NCI-H2196 treated with DMSO at 0.1 percent for 48 hours (cell line): ENCODE data around the gene RRP15.
A peak's percentile ranks its signal among the peaks of the same experiment; 100 is the strongest.

Experiments
- DNase-seq: peaks from one replicate; lab custom pipeline; 2025; ENCODE audit not compliant: unreplicated experiment; lab: John Stamatoyannopoulos, UW

RRP15 gene, protein sequence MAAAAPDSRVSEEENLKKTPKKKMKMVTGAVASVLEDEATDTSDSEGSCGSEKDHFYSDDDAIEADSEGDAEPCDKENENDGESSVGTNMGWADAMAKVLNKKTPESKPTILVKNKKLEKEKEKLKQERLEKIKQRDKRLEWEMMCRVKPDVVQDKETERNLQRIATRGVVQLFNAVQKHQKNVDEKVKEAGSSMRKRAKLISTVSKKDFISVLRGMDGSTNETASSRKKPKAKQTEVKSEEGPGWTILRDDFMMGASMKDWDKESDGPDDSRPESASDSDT

DNA sequence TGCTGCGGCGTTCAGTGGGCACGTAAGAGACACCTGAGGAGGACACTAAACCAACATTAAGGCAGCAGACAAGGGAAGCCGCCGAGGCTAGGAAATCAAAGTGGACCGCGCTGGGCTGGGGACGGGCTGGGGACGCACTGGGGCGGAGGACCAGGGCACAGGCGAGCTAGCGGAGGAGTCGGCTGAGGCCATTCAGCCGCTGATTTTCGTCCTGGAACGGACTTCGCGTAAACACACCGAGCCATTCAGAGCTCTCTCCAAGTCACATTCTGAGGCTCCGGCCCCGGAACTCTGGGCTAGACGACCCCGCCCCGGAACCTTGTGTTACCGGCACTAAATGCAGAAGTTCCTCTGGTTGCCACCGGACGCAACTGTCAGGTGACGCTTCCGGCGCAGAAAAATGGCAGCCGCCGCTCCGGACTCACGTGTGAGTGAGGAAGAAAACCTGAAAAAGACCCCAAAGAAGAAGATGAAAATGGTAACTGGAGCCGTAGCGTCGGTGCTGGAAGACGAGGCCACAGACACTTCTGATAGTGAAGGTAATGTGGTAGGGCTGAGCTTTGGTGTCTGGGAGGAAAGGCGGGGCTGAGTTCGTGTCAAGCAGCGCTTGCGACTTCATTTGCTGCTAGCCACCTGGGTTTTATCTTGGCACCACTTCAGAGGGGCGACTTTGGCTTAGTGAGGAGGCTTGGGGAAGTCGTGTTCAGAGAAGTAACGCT lies at the start of gene RRP15:
RRP15 (plus strand) TSS at position 377 of the 719 bp plus-strand sequence; CDS start at position 401, 24 bp downstream.
- peak; percentile 86 for DNase-seq

- DNase-seq: no peak
These were observed 42.9 kb upstream of the RRP15 start for GRCh38 chr1:218242171-218242570.

DNA sequence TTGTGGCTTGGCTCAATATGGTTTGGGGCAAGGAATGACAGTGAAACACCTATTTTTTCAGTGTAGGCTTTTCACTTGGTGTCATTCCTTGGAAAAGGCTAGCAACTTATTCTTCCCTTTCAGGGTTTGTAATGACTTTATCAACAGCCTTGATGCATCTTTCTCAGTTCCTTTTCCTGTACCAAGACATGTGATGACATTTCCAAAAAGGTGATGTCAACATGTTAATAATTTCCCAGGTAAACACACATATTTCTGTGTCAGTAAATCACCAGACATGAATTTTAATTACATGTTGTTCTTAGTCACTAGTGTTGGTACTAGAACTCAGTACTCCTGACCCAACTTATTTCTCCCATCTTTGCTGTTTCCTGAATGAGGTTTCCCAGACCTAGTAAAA lies 37.8 kb upstream of the RRP15 start:
- DNase-seq: no peak

- peak; percentile 14 for DNase-seq
These were observed 35.6 kb upstream of the RRP15 start for GRCh38 chr1:218249338-218250140.

DNA sequence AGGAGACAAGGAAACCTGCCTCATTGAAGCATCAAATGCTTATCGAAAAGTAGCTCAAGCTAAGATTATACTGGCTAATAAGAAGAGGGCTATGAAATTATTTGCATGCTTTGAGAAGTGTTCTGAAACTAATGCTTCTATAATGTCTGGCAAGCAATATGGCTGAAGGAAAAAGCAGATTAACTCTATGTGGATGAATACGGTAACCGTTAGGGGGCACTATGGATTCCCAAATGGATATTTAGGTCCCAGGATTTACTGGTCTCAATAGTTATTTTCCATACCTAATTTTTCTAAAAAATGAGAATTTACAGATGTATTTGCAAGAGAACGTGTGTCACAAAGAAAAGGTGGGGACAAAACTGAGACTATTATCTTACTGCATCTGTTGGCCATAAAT lies 34.6 kb upstream of the RRP15 start:
- no peak for DNase-seq

- no peak for DNase-seq
These were observed 30.7 kb upstream of the RRP15 start for GRCh38 chr1:218254296-218254946.

DNA sequence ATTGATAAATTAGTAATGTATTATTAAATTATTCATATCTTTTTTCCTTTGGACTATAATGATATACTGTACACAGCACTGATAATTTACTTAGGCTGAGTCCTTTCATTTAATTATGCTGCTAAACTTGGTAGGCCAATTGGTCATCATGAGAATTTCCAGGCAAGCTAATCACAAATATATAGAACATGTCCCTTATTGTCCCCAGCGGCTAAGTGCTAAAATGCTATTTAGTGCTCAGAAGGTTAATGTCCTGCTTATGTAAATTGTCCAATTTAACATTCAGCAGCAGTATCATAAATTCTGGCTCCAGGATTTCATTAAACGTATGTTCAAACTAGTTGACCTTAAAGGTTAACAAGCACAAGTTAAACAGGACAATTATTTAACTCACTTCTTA lies 30.0 kb upstream of the RRP15 start:
- DNase-seq: no peak

- DNase-seq: no peak
These were observed 27.7 kb upstream of the RRP15 start for GRCh38 chr1:218257371-218257770.

- DNase-seq: no peak
These were observed 27.1 kb upstream of the RRP15 start for GRCh38 chr1:218257971-218258370.

DNA sequence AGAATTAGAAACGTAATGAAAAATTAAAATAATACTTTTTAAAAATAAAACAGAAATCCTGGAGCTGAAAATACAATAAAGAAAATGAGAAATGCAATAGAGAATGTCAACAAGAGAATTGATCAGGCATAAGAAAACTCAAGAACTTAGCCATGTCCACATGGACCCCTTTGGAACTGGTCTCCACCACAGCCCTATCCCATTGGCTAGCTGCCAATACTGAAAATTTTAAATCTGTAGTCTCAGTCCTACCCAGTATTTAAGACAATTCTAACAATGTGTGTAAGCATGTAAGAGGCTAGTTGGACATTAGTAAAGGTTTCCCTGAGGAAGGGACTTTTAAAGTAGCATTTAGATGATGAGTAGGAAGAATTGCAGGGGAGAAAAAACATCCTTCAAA lies 25.8 kb upstream of the RRP15 start:
- DNase-seq: no peak

GRCh38 chr1:218259800-218260199 lies 25.3 kb upstream of the RRP15 start:
- DNase-seq: no peak

DNA sequence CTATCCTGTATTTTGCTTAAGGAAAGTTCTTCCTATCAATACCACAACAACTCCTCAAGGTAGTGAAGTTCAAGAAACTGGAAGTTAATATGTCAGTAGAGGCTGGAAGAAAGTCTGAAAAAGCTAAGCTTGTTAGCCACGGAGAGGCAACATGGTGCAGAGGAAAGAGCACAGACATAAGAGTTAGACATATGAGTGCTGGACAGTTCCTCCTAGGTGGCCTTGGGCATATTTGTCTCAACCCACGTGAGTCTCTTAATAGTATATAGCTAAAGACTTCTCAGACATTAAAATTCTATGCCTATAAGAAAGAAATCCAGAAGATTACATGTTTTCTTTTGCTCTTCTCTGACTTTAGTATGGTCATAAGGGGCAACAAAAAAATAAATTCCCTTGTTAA lies 22.8 kb upstream of the RRP15 start:
- DNase-seq: no peak

DNA sequence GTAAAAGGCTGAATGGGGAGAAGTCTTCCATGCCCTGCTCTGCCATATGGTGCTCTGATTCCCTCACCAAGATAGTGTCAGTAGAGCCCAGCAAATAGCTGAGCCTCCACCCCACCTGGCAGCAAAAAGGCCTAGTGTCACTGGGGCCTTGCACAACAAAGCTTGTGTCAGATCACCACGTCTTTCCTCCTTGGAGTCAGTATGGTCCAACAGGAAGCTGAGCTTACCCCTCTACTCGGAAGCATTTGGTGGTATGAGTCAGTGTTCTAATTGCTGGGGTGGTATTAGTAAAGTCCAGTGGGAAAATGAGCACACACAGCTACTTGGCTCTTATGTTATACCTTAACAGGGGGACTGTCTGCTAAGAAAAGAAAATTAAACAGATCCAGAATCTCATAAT lies 18.7 kb upstream of the RRP15 start:
- no peak for DNase-seq

DNA sequence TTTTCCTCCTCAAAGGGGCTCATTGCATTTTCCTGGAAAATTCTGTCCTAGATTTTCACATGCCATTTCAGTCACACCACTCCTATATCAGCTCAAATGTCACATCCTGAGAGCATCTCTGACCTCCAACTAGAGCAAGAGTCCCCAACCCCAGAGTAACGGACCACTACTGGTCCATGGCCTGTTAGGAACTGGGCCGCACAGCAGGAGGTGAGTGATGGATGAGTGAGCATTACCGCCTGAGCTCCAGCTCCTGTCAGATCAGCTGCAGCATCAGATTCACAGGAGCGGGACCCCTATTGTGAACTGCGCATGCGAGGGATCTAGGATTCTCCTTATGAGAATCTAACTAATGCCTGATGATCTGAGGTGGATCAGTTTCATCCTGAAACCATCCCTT lies 12.7 kb upstream of the RRP15 start:
- no peak for DNase-seq

- DNase-seq: peak; percentile 38
These were observed 11.2 kb upstream of the RRP15 start for GRCh38 chr1:218273762-218274479.

GRCh38 chr1:218274511-218274910 lies 10.6 kb upstream of the RRP15 start:
- DNase-seq: peak; percentile 35

DNA sequence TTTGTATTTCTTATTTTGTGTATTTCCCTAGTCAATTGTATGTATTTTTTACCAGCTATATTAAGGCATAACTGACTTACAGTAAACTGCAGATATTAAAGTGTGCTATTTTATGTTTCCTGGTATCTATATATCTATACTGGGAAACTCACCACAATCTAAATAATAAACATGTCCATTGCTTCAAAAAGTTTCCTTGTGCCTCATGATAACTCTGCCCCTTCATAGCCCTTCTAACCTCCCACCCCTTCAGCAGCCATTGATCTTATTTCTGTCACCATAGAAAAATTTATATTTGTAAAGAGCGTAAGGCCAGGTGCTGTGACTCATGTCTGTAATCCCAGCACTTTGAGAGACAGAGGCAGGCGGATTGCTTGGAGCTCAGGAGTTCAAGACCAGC lies 9.3 kb upstream of the RRP15 start:
- no peak for DNase-seq

- no peak for DNase-seq
These were observed 3.8 kb upstream of the RRP15 start for GRCh38 chr1:218281285-218281684.

DNA sequence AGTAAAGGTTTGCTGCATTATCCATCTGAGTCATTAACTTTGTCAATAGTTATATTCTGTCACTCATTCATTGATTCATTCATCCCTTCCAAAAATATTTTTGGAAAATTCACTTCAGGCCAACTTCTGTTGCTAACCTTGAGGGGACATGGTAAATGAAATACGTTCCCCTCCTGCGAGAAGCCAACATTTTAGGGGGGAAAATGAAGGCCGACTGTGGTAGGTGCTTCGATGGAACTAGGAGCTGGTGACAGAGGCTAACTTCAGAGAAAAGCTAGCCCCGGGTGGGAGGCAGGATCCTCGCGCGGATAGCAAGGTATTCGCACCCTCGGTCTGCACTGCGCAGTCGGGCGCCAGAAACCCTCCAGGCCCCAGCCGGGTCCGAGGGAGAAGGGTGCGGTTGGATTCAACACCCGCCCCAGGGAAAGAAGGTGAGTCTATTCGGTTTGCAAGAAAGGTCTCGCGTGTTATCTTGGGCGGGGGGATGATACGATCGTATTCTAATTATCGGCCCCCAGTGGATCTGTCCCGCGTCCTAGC lies 646 bp upstream of the RRP15 start:
- DNase-seq: no peak

DNA sequence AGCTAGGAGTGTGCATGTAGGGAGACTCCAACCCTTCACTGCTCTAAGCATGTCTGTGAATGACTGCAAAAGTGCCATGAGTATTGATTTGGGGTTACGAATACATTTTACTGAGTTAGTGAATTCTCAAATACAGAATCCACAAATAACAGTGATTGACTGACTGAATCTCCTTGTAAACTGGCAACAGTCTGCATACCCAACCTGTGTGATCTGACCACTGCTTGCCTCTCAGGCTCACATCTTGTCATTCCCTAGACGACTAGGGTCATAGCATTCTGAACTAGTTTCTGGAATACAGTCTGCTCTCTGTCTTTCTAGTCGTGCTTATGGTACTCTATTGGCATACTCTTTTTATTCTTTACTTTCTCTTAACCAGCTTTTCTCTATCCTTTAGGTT lies 7.4 kb downstream of the RRP15 start:
- DNase-seq: no peak
